Neural progenitor cell (in vitro differentiated cells): ENCODE data around the gene BAG5.

Source experiments
- CTCF ChIP-seq: fragments of 200-600 bp; sonication (generic); IDR thresholded peaks from 2 replicates; pipeline ENCODE4 v1.5.1; 2017; ENCODE audit warnings: antibody characterized with exemption, mild to moderate bottlenecking
- EZH2 ChIP-seq: fragments of 200-600 bp; sonication (generic); IDR thresholded peaks from 2 replicates; pipeline ENCODE4 v1.6.1; 2017; ENCODE audit warnings: antibody characterized with exemption, mild to moderate bottlenecking, moderate library complexity
- EZH2phosphoT487 ChIP-seq: fragments of 200-600 bp; sonication (generic); IDR thresholded peaks from 2 replicates; pipeline ENCODE4 v1.6.1; 2017; ENCODE audit warnings: antibody characterized with exemption

GRCh38 chr14:103604620-103605019, 42.2 kb upstream of the BAG5 start:
- TF ChIP-seq CTCF, result no peak
- no peak for TF ChIP-seq EZH2
- no peak for TF ChIP-seq EZH2phosphoT487
